Bronchial smooth muscle cell (primary cell): ENCODE measurements around the gene TBX5. TPM values are rescaled to one million over a fixed set of nuclear protein-coding genes. Genes with fewer than 3 reads are reported as not detected.

ENCODE experiments used
- total RNA-seq: library from RNA; depleted of rRNA; stranded (reverse); fragments of >200 nt; gene quantifications from 2 replicates; pipeline ENCODE4 v1.2.1, GENCODE V29; 2014

The TBX5 gene
- total RNA-seq, result 10.2 and 12.6 TPM in 2 replicates

DNA sequence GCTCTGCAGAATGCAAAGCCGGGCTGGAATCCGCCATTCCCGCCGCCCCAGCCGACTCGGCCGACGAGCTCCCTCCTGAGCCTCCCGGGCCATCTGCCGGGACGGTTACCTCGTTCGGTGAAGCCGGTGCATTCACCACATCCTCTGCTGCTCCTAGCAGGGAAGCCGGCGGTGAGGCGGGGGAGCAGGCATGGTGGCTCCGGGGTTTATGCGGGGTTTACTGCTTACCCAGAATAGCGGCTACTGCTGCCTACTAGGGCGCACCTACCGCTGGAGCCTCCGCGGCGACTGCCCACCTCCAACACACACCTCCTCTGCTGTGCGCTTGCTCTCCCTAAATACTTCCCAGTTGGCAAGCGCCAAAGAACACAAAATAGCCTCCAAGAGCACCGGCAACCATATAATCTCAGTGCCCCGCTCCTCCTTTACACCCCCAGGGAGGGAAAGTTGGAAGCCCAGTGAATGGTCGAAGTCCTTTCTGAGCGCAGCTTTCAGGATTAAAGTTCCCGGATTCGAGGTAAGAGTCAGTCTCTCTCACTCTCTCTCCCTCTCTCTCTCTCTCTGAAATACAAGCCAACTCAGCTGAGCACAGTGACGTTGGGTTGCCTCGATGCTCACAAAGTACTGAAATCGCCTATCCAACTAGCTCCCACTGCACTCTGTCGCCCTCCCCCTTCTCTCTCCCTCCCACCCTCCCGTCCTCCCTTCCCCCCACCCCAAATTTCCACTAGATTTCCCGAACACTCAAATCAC, at the start of gene TBX5:
TSS of gene TBX5 (minus strand) at position 626 of the 753 bp plus-strand sequence. CDS start 2,246 bp downstream, outside the sequence.

